GM18499 (cell line): Measurements from ENCODE around the gene NGFR.

Experiments
- ATAC-seq: cut with Tn5 transposase; IDR thresholded peaks from one replicate; pipeline ENCODE4 v1.9.1; 2021; ENCODE audit warnings: moderate number of reproducible peaks; ENCODE audit not compliant: insufficient read depth, unreplicated experiment

Gene NGFR

DNA sequence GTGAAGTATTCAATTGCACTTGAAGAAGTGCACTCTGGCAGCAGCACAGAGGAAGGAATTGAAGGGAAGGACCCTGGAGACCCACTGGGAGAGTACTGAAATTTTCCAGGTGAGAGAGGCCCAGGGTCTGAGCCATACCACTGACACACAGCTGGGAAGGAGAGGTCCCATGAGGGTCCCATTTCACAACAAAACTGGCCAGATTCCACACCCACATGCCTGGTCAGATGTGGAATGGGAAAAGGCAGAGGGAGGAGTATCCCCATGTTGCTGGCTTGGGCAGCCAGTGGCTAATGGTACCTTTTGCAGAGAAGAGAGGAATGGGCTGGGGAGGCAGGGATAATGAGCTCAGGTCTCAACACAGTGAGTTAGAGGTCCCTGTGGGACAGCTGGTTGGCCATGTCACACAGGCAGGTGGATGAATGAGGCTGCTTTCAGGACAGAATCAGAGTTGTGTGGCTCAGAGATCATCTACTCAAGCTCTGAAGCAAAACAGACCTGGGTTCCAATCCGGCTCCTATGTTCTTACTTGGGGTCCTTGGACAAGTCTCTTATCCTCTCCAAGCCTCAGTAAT is 26.2 kb upstream of the NGFR start:
- ATAC-seq: no peak

DNA sequence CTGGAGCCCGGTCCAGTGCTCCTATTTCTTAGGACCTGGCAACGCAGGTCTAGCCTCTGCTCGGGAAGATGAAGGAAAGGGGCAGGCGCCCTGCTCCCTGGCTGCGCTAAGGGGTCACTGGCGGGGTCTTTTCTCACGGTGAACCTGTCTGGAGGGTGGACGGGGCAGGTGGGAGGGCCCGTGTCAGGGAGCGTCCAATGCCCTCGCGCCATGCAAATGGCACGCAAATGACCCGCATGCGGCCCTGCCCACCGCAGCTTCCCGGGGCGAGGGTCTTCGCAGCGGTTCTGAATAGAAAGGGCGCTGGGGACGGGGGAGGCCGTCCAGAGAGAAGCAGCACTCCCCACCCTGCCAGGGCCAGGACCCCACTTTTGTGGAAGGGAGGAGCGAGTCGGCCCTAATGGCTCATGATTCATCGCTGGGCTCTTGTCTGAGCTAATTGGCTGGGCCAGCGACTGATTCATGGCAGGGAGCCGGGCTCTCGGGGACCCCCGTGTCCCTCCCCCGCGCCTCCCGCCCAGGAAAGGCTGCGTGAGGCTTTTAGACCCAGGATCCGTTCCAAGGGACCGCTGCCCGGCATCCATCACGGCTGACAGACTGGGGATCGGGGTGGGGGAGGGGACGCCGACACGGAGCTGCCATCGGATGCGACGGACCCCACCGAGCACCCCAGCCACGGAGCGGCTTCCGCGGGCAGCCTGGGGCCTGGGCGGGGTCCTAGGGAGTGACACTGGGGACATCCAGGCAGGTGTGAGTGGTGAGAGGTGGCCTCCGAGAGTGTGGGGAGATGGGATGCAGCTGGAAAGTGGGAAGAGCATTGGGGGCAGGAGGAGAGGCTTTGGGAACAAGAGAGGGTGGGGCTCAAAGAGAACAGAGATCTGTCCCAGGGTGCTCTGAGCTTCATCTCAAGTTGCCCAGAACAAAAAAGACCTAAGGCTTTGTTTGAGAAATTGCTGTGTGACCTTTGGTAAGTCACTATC is 25.0 kb upstream of the NGFR start:
- ATAC-seq: no peak

DNA sequence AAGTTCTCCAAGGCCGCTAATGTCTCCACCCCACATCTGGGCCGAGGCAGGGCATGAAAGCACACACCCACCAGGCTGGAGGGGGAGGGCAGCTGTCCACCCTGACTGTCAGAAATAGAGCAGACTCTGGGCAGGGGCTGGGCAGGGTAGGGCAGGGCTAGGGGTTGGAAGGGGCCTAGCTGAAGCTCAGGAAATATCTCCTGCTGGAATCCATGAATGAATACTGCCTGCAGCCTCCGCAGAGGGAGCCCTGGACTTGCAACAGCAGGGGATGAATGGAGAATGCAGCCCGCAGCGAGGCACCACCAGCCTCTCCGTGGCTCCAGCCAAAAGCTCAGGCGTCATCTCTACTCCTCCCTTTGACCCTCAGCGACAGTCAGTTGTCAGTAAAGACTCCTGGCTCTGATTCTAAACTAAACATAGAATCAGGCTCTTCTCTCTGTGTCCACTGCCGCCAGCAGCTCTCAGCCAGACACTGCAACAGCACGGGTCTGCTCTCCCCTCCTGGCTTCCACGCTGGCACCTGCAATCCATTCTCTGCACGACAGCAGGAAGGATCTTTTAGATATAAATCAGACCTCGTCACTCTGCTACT is 23.9 kb upstream of the NGFR start:
- ATAC-seq: no peak

DNA sequence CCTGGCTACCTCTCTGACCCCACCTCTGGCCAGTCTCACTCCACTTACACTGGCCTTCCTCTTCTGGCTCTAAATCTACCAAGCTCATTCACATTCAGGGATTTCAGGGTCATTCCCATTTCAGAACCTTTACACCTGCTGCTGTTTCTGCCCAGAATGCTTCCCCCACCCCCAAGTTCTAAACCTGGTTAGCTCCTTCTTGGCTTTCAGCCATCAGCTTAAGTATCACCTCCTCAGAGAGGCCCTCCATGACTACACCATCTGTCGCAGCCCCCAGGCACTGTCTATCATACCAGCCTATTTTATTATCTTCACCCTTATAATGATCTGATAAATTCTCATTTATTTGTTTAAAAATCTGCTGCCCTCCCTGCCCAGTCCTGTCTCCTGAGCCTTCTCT is 23.3 kb upstream of the NGFR start:
- no peak for ATAC-seq

DNA sequence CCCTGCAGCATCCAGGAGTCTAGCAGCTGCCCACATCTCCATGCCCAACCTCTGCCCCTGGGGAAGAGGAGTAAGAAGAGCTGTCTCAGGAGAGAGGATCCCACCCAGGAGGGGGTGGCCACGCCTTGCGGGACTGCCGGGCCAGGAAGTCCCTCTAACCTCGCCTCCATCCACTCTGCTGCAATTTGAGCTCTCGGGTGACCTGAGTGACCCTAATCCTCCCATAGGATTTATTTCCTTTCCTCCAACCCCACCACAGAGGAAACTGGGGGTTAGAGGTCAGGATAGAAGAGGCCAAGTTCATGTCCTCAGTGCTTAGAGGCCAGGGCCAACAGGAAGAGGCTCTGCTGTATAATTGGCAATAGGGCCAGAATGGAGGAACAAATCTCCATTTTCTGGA is 22.6 kb upstream of the NGFR start:
- ATAC-seq: no peak

DNA sequence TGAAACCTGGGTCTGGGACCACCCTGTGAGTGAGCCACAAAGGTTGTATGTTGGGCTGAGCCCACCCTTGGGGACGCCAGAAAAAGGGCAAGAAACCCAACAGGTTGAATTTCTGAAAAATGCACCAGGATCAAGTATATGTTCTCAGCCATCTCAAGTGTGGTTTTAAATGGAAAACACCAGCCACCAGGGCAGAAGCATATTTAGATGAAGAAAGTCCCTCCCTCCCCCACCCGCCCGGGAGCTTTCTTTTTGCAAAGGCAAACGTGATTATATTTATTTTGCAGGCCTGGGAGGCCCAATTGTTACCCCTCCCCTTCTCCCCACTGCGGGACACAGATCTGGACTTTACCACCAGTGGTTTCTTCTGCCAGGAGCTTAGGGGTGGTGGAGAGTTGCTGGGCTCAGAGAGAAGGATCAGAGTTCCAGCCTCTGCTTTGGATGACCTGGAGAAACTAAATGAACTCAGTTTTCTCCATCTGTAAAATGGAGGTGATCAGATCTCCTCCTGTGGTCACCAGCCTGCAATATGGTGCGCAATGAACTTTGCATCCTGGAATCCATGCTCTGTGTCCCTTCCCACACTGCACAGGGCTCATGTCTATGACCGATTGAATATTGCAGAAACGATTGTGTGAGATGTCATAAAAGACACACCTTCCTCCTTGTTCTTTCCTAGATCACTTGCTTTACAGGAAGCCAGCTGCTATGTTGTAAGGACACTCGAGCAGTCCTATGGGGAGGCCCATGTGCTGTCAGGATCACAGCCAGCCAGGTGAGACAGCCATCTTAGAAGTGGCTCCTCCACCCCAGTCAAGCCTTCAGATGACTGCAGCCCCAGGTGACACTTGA is 21.0 kb upstream of the NGFR start:
- no peak for ATAC-seq

DNA sequence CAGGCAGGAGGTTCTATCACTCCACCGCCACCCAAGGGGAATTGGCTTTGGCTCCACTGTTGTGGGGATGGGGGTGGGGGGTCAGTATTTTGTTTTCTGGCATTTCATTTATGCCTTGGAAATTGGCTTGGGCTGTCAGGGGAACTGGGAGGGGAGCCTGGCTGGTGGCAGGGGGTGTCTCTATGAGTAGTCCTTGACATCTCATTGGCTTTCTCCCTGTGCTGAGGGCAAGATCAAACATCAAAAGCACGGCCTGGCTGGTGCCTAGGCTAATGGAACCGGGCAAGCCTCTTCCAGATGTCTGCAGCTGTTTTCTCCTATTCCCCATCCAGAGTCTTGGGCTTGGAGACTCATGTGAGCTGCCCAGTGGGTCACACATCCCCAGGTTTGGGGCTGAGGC is 17.4 kb upstream of the NGFR start:
- no peak for ATAC-seq

DNA sequence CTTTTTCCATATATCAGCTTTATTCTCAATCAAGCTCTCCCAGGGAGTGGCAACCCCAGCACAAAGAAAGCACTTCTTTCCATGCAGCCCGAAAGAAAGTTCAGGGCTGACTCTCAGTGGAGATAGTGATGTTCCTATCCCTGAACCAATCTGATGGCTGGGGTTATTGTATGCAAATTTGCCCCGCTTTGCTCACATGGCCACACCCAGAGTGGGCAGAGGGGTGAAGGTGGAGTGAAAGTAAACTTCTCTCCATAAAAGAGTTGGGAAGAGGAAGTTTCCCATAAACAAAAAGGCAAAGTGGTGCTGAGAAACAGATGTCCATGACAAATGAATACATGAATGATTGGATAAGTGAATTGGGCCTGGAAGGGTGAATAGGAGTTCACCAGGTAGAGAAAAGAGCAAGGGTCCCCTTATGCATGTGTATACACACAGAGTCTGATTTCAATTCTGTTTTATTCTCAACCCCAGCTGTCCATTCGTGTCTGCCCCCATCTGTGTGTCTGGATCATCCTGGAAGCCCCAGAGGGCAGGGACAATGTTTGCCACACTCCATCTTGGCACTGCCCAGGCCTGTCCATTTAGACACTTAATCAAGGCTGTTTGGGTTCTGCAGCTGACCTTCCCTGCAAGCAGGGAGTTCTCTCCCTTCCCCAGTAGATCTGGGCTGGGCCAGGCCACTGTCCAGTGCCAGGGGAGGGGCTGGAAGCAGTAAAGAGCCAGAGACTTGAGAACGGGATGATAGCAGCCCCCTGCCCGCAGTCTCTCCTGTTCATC is 14.1 kb upstream of the NGFR start:
- no peak for ATAC-seq

DNA sequence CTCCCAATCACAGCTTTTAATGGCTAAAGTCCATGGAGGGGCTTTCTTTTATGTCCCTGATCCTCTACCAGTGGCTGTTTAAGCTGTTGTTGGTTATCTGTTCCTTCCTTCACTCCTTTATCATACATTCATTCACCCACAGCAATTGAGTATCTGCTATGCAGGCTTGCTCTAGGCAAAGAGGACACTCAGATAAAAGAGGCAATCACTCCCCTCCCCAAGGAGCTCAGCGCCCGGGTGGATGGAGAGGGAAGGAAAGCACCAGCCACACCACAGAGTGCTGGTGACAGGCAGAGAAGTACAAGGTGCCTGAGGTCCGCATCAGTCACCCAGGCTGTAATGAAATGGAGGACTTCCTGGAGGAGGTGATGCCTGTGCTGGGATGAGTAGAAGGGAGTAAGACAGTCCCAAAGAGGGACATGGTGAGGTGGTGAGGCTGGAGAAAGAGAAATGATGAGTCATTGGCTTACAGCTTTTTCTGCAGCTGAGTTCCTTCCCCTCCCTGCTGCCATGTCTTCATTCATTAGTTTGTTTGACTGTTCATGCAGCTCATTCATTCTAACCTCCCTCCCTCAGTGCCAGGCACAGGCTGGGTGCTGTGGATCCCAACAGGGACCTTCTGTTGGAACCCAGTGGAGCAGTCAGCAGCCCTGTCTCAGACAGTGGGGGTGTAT is 12.8 kb upstream of the NGFR start:
- no peak for ATAC-seq

DNA sequence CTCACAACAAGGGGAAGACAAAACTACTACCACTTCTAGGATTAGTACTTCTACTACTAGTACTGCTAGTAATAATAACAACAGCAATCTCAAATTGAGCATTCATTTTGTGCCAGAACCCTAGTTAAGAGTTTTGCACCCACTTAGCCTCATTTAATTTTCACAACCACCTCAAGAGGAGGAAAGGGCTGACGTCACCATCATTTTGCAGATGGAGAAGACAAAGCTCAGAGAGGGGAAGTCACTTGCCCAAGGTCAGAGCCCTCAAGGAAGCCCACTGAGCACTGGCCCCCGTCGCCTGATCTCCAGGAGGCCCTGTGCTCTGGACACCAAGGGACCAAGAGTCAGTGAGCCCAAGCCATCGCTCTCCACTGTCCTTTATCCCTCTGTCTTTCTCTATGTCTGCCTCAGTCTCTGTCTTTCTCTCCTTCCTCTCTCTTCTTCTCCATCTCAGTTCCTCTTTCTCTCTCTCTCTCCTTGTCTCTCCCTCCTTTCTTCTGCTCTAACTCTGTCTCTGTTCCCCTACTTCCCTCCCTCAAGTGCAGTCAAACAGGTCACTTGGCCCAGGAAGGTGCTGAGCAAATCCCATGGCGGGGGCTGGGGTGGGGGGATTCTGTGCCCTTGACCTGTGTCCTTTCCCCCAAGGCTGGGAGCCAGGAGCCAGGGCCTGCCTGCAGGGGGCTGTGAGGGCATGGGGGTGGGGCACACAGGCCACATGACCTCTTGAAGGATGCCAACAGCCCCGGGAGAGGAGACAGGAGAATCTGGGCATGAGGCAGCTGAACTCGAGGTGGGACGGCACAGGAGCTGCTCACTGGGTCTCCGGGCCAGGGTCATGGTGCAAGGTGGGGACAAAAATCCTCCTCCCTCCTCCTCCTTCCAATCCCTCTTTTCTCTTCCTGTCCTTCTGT is 11.2 kb upstream of the NGFR start:
- ATAC-seq: no peak

DNA sequence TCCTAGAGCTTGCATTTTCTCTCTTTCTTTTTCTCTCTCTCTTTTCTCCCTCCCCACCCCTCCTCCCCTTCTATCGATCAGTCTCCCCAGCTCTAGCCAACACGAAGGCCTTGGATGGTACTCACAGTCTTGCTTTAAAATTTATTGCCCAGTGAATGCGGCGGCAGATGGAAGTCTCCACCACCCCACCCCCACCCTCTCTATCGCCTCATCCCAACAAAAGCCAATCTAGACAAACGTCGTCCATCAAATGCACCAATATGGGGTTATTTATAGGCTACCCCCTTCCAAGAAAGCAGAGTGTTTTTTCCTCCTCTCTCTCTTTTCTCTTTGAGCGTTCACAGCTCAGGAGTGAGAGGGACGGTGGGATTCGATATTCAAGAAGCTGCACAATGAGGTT is 10.5 kb upstream of the NGFR start:
- no peak for ATAC-seq

DNA sequence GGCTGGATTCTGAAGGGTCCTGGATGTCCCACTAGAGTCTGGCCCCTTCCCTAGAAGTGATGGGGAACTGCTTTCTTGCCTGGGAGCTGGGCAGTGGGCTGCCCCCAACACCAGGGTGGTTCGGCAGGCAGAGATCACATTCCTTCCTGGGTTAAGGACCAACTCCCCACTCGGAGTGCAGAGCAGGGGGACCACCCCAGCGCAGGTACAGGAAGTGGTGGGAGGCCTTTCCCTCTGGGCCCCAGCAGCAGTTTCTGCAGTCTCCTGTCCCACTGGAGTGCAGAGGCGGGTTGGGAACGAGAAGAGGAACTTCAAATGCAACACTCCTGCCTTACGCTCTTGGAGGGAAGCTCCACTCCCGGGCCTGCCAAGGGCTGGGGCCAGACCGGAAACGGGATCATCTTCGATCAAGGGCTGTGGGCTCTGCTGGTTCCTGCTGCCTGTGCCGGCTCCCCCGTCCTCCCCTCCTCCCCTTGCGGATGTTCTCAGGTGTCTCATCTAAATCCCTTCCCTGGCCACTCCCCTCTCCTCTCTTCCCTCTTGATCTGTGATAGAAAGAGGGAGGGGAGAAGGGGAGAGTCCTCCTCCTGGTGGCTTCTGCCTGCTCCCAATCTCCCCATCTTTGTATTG is 9.0 kb upstream of the NGFR start:
- no peak for ATAC-seq

DNA sequence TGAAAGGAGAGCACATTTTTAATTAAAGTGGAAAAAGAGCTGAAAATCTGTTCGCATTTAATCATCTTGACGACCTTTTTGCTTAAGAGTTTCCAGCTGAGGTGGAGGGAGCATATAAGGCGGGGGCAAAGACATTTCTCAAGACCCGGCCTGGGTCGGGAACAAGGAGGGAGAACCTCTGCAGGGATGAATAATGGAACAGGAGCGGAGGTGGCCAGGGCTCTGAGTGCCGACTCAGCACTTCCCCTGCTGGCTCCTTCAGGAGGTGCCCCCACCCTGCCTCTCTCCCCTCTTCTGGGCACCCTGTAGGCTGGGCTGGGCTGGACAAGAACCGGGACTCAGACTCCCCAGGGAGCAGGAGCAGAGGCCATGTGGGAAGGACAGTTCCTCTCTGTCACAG is 7.9 kb upstream of the NGFR start:
- ATAC-seq: no peak

DNA sequence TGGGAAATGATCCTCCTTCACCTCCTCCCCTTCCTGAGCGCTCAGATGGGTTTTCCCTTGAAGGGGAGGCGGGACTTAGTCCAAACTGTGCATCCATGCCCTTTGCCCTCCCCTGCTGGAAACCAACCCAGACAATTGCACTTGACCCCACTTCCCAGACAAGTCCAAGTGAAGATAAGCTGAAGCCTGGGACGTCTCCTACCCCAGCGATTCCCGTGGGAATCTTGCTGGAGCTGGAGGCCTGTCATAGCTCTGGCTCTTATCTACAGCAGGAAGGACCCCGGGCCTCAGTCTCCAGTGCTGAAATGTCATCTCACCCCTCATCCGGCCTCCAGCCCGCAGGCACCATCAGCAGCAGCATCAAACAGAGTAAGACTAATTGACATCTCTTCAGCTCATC is 6.5 kb upstream of the NGFR start:
- ATAC-seq: no peak

DNA sequence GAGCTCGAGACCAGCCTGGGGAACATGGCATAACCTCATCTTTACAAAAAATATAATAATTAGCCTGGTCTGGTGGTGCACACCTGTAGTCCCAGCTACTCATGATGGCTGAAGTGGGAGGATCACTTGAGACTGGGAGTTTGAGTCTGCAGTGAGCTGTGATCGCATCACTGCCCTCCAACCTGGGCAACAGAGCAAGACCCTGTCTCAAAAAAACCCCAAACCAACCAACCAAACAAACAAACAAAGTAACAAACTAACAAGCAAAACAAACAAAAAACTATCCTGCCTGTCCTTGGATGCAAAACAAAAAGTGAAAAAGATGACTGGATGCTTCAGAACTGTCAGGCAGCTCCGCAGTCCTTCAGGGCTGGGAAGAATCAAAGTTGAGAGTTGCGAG is 5.7 kb upstream of the NGFR start:
- no peak for ATAC-seq

DNA sequence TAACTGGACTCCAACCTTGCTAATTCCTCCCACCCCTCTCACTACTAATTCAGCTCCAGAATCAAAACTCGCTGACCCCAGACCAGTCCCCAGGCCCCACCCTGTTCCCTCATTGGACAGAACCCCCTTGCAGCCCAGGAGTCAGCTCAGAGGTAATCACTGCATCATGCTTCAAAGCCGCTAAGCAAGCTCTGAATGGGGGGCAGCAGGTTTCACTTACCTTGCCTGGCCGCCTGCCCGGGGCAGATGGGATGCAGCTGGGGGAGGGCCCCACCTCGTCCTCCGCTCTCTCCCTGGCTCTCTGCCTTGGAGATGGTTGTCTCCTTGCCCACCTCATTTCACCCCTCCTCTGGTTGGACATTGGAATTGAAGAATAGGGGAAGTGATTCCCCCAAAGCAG is 4.8 kb upstream of the NGFR start:
- no peak for ATAC-seq

DNA sequence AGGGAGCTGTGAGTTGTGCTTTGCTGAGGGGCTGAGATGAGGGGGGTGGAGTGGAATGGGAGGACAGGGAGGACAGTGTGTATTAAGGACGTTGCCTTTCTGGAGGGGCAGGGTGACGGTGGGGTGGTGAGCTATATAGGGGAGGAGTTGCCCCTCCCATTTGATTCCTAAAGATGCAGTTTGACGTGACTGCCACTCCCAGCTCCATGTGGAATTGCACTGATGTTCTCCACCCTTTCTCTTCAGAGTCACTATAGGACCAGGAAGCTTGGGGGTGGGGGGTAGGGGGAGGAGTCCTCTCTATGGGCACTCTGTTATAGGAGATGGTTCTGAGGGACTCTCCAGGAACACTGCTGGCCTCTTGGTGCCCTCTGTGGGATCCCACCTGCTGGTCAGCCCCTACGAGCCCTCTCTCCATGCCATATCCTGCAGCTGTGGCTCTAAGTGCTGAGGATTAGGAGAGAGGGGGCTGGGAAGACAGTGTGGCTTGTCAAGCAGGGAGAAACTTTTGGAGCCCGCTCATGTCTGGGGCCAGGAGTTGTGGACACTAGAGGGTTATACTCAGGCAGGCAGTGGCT is 3.8 kb upstream of the NGFR start:
- no peak for ATAC-seq
